ENCODE data around the gene ROR2.
"Not testable (repeated sequence)": the region's sequence is repeated elsewhere in the genome, so short reads cannot be mapped to it uniquely, and the experiment has no call there.

ROR2 gene

DNA sequence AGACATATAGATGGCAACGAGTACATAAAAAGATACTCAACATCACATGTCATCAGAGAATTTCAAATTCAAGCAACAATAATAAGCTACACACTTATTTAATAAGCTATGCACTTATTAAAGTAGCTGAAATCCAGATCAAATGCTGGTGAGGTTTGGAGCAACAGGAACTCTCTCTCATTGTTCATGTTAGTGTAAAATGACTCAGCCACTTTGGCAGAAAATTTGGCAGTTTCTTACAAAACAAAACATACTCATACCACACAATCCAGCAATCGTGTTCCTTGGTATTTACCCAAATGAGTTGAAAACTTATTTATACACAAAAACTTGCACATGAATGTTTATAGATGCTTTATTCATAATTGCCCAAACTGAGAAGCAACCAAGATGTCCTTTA is 394.9 kb downstream of the ROR2 start:
- no peak for DNase-seq

DNA sequence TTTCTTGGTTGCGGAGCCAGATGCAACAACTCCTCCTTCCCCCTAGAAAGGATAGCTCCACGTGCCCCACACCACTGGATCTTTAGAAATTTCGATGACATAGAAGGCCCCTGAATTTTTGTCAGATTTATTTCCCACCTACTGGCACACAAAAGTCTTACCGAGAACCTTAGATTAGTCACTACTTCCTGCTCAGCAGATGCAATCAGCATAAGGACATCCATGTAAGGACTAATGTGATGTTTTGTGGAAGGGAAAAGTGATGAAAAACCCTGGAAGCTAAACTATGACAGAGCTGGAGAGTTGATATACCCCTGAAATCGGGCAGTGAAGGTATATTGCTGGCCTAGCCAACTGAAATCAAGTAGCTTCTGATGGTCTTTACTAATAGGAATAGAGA is 400.9 kb downstream of the ROR2 start:
- no peak for DNase-seq

DNA sequence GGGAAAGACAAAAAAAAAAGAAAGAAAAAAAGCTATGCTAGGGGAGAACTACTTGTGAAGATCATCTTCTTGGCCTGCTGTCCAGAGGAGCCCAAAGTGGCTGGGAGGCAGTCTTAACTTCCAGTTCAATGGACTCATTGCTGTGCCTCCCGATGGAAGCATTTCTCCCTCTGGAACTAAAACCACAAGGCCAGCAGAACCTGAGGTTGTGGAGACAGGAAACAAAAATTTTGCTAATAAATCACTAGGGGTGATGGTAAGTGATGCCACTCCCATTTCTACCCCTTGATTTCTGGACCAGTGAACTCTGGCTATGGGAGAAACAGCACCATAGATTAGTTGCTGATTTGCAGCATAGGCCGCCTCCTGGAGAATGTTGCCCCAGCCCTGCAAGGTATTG is 402.9 kb downstream of the ROR2 start:
- DNase-seq: no peak

DNA sequence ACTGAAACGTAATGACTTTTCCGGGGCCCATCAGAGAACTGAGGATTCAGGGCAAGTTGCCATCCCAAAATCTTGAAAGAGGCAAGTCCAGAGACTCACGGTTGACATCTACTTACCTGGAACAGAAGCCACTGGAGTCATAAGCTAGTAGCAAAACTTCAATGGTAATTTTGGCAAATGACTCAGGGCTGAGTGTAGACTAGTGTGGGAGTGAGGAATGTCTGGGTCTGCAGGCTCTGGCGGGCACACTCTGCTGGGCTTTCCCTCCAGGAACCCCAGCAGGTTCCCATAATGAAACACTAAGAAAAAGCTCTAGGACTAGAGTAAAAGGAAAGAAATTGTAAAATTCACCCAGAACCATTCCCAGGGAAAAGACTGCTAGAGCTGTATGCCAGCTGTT is 403.5 kb downstream of the ROR2 start:
- DNase-seq: no peak

DNA sequence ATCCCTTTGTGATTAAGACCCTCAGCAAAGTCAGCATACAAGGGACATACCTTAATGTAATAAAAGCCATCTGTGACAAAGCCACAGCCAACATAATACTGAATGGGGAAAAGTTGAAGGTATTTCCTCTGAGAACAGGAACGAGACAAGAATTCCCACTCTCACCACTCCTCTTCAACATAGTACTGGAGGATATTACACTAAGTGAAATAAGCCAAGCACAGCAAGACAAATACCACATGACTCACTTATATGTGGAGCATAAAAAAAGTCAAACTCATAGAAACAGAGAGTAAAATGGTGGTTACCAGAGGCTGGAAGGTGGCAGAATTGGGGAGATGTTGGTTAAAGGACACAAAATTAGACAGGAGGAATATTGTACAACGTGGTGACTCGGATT is 408.3 kb downstream of the ROR2 start:
- DNase-seq: no peak

DNA sequence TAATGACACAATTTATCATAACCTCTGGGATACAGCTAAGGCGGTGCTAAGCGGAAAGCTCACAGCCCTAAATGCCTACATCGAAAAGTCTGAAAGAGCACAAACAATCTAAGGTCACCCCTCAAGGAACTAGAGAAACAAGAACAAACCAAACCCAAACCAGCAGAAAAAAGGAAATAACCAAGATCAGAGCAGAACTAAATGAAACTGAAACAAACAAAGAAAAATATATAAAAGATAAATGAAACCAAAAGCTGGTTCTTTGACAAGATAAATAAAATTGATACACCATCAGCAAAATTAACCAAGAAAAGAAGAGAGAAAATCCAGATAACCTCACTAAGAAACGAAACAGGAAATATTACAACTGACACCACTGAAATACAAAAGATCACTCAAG is 409.5 kb downstream of the ROR2 start:
- DNase-seq: not testable (repeated sequence)

DNA sequence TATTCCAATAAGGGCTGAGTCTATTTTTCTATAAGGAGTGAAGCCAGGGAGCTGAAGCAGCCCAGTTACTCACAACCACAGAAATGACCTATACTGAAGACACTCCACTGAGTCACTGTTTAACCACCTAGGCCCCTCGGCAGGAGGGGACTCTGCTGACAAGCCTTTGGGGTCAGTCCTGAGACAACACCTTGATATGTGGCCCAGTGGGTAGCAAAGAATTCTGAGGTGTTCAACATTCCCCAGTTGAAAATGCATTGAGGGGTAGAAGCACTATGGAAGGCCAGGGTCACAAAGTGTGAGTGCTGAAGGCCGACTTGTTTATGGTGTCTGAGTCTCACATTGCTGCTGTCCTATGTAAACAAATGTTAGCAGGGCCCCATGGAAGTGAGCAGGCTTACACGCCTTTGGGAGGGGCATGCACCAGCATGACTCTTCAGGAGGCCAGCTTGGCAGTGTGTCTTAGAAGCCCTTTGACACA is 413.8 kb downstream of the ROR2 start:
- DNase-seq: no peak

DNA sequence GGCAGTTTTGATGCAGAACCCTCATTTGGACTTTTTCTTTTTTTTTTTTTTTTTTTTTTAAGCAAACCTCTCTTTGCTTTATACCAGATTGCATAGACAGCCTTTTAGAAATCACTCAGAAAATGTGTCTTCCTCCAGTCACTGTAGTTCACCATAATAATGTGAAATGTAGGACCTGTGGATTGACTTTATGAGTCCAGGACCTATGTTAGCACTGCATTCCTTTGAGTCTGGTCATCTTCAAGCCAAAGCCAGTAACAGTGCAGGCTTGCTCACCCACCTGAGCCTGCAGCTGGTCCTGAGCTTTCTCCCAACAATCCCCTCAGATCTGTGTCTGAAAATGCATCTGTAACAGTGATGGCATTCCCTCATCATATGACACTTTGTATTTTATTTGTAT is 415.7 kb downstream of the ROR2 start:
- DNase-seq: no peak

DNA sequence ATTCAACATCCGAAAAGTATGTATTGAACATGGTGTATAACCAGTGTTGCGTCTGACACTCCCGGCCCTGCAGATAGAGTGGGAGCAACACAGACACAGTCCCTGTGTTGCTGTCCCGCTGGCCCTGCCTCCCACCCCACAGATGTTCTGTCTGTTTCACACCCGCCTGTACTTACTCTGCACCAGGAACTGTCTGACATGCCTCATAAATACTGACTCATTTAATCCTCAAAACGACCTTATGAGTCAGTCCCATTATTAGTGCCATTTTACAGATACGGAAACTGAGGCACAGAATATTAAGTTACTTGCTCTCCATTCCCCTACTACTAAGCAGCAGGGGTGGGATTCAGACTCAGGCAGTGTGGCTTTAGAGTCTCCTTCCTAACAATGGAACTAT is 416.6 kb downstream of the ROR2 start:
- DNase-seq: no peak

DNA sequence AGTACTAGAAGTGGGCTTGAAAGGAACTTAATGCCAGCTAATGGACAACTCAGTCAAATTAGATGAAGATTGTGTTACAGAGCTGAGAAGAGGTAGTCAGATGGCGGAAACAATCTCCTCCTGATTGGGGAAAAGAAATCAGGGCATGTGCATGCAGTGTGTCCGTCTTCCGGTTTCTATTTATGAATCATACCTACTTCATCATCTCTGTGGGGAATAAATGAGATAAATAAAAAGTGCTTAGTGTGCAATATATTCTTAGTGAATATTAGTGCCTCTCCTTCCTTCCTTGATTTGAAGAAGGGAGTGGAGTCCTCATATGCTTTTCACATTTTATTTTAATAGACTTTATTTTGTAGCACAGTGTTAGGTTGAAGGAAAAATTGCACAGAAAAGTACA is 417.7 kb downstream of the ROR2 start:
- no peak for DNase-seq

DNA sequence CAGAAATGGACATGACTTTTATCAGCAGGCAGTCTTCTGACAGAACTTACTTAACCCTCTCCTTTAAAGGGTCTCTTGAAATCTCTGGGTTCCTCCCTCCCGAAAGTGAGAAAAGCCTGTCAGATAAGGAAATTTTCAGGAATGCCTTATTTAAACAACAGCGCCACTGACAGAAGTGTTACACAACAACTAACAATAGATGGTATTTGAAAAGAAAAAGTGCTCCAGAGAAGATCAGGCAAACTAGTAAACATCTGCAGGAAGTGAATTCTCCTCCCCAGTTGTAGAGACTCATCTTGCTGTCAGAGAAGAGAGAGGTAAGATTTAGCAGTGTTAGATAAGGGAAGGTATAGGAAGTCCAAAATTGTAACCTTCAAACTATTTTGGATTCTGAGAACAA is 419.2 kb downstream of the ROR2 start:
- no peak for DNase-seq

DNA sequence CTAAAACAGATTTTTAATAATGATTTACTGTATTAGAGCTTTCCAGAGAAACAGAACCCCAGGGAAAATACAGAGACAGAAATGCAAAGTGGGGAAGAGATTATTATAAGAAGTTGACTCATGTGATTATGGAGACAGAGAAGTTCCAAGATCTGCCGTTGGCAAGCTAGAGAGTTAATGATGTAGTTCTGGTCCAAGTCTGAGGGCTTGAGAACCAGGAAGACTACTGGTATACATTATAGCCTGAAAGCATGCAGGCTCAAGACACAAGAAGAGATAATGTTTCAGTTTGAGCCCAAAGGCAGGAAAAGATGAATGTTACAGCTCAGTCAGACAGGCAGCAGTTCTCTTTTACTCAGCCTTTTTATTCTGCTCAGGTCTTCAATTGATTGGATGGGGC is 427.5 kb downstream of the ROR2 start:
- DNase-seq: no peak

DNA sequence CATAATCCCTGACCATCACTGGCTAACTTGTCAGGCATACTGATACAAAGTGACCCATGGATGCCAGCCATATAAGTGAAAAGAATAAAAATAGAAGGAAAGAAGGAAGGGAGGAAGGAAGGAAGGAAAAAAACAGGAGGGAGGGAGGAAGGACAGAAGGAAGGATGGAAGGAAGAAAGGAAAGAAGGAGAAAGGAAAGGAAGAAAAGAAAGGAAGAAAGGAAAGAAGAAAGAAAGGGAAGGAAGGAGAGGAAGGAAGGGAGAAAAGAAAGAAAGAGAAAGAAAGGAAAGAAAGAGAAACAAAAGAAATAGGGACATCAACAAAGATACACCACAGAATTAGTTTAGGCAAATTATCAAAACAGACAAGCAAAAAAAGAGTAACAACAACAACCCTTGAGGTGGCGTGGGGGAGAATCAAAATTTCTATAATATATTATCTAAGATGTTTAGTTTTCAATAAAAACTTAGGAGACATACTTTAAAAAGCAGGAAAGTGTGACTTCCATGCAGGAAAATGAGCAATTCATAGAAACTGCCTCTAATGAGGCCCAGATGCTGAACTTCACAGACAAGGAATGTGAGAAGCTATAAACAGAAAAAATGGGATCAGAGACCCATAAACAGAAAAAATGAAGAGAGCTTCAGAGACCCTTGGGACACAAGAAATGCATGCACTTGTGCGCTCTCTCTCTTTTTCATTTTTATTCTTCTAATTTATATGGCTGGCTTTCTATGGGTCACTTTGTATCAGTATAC is 430.3 kb downstream of the ROR2 start:
- no peak for DNase-seq

DNA sequence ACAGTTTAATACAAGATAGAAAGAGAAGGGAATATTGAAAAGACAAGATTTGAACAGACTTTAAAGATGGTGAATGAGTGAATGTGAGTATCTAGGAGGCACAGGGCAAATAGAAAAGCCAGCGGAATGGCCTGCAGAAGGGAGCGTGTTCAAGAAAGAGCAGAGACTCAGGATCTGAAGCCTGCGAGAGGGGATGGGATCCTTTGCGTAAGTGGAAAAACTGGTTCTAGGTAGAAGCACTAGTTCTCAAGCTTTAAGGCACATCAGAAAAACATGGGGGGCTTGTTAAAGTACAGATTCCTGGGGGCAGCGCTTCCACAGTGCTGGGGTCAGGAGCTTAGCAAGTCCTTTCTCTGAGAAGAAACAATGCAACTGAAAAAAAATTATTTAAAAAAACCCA is 431.6 kb downstream of the ROR2 start:
- no peak for DNase-seq

DNA sequence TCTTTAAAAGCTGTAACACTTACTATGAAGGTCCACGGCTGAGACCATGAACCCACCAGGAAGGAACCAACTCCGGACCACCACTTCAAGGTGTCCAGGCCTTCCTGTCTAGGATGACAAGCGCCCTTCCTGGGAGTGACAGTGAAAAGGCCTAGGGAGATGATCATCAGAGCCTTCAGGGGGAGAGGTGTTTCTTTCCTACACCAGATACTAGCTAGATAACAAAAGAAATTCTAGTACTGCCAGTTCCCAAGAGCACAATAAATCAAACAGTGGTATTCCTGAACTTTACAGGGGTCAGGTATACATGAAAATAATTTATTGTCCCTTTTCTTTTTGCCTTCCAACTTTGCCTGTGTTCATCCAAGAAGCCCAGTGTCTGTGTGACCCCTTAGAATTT is 432.2 kb downstream of the ROR2 start:
- DNase-seq: no peak

DNA sequence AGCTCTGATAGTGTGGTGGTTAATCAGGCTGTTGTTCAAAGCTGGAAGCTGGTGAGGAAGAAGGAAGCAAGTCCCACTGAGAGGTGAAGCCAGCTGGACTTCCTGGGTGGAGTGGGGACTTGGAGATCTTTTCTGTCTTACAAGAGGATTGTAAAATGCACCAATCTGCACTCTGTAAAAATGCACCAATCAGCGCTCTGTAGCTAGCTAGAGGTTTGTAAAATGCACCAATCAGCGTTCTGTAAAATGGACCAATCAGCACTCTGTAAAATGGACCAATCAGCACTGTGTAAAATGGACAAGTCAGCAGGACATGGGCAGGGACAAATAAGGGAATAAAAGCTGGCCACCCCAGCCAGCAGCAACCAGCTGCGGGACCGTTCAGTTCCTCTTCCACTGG is 432.7 kb downstream of the ROR2 start:
- DNase-seq: not testable (repeated sequence)

DNA sequence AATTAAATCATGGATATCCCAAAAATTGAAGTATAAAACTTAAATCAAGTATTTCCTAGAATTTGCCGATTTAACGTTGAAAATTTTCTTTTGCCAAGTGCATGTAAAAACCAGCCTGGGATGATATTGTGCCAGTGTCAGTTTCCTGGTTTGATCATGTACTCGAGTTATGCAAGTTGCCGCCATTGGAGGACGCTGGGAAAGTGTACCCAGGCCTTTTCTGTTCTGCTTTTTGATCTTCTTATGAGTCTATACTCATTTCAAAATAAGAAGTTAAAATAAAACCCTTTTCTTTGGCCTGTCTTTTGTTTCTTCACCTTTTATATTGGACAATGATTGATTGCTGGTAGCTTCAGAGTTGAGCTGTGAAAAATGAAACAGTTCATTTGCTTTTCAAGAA is 433.3 kb downstream of the ROR2 start:
- no peak for DNase-seq

DNA sequence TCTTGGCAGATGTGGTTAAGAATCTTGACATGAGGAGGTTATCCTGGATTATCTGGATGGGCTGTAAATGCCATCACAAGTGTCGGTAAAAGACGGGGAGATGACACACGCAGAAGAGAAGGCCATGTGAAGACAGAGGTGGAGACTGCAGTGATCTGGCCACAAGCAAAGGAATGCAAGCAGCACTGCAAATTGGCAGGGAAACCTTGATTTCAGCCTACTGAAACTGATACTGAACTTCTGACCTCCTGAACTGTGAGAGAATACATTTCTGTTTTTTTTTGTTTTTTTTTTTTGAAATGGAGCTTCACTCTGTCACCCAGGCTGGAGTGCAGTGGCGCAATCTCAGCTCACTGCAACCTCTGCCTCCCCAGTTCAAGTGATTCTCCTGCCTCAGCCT is 433.9 kb downstream of the ROR2 start:
- DNase-seq: no peak

DNA sequence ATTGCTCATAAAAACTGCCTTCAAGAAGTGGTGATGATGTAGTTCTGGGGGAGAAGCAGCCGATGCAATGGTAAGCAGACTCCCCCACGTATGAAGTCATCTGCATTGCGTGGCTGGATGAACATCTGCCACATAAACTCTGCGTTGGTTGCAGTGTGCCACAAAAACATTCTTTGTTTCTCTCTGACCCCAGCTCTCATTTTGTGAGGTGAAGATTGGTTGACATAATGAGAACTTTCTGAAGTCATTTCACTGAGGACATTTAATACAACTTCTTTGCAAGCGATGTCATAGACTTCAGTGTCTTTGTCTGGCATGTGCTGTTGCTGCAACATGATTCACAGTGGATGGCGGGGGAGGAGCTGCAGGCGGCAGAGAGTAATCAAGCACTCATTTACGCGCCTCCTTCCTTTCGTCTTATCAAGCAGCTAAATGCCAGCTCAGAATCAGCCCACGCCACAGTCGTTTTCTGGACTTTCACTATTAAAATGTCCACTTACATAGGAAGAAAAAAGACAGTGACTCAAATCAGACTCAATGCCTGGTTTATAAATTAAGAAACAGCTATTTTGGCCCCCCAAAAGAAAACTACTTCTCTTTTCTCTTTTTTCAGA is 434.8 kb downstream of the ROR2 start:
- DNase-seq: no peak

Measured in CD4-positive, alpha-beta T cell treated with Interleukin-17A for 1 hour (primary cell).